Measurements from ENCODE around the gene GUK1. TPM values are rescaled to one million over a fixed set of nuclear protein-coding genes. Genes with fewer than 3 reads are reported as not detected.

GUK1 gene
- 156 TPM for total RNA-seq

GRCh38 chr1:228139931-228140723 is at the start of gene GUK1:
TSS of gene GUK1 (plus strand) at chr1:228140279. CDS start at chr1:228140303, 24 bp downstream.
- DNase-seq: peak; percentile 99

- DNase-seq: no peak
Observed at GRCh38 chr1:228090613-228091081, 49.4 kb upstream of the GUK1 start.

GRCh38 chr1:228091084-228091483 is 49.0 kb upstream of the GUK1 start:
- no peak for DNase-seq

- DNase-seq: no peak
Observed at GRCh38 chr1:228092342-228093049, 47.6 kb upstream of the GUK1 start.

- peak; percentile 46 for DNase-seq
Observed at GRCh38 chr1:228093050-228093906, 46.8 kb upstream of the GUK1 start.

GRCh38 chr1:228094432-228095016 is 45.6 kb upstream of the GUK1 start:
- DNase-seq: no peak

GRCh38 chr1:228095161-228095560 is 44.9 kb upstream of the GUK1 start:
- DNase-seq: peak; percentile 23

- DNase-seq: no peak
Observed at GRCh38 chr1:228095938-228096337, 44.1 kb upstream of the GUK1 start.

- DNase-seq: no peak
Observed at GRCh38 chr1:228096416-228097332, 43.4 kb upstream of the GUK1 start.

- DNase-seq: no peak
Observed at GRCh38 chr1:228097333-228098081, 42.6 kb upstream of the GUK1 start.

- DNase-seq: no peak
Observed at GRCh38 chr1:228098323-228098931, 41.7 kb upstream of the GUK1 start.

- DNase-seq: no peak
Observed at GRCh38 chr1:228099331-228099732, 40.7 kb upstream of the GUK1 start.

GRCh38 chr1:228100822-228101613 is 39.1 kb upstream of the GUK1 start:
- DNase-seq: no peak

GRCh38 chr1:228101614-228101993 is 38.5 kb upstream of the GUK1 start:
- no peak for DNase-seq

- DNase-seq: peak; percentile 45
Observed at GRCh38 chr1:228101994-228102790, 37.9 kb upstream of the GUK1 start.

GRCh38 chr1:228102791-228103620 is 37.1 kb upstream of the GUK1 start, which contains the start of gene C1orf35:
TSS of gene C1orf35 (minus strand) at chr1:228103325. CDS start at chr1:228103227, 98 bp downstream.
- DNase-seq: peak; percentile 98

Data from tongue (tissue), 2 donors.